A549 (cell line): Measurements from ENCODE around the gene DAO. TPM values are rescaled to one million over a fixed set of nuclear protein-coding genes. Genes with fewer than 3 reads are reported as not detected.

Experiments used
- ATAC-seq, 2 experiments: fragments of 200-7000 bp in 1 of 2; fragments of >200 bp in 1 of 2; cut with Nextera tagmentation in 1 of 2; cut with Tn5 transposase in 1 of 2; 3 replicates each; pipeline versions ENCODE4 v1.8.0 to v1.9.1; 2018 to 2020; ENCODE audit warnings: mild to moderate bottlenecking in 1 of 2, moderate library complexity in 1 of 2
- CTCF ChIA-PET: fragments of 300-600 bp; sonication (Branson Sonifier 250); formaldehyde crosslinking; extraction: SDS; loops from one replicate; lab custom pipeline; 2021; ENCODE audit warnings: antibody characterized with exemption, inconsistent platforms; lab: Yijun Ruan, JAX
- POLR2A ChIA-PET: fragments of 350-600 bp; formaldehyde crosslinking; extraction: SDS; loops from one replicate; lab custom pipeline; 2021; ENCODE audit warnings: antibody characterized with exemption, inconsistent platforms; lab: Yijun Ruan, JAX
- DNase-seq, 2 experiments: peaks; one replicate each; pipeline versions ENCODE4 v3.0.0 to v3.0.0-alpha.2; 2011 to 2016; ENCODE audit warnings: low read depth in 1 of 2, low spot score in 1 of 2
- FAIRE-seq: peaks from 2 replicates; lab custom pipeline; 2011; peaks lifted over from hg19 to GRCh38; lab: Jason Lieb, UNC
- H3K27ac ChIP-seq, 2 experiments: fragments of >200 bp; sonication (Bioruptor Twin); formaldehyde crosslinking; 3 replicates each; pipeline ENCODE4 v1.5.1; 2016 to 2017
- H3K4me1 ChIP-seq: fragments of >200 bp; sonication (Bioruptor Twin); formaldehyde crosslinking; 3 replicates; pipeline ENCODE4 v1.6.1; 2016
- H3K4me2 ChIP-seq: fragments of >200 bp; sonication (Bioruptor Twin); formaldehyde crosslinking; 3 replicates; pipeline ENCODE4 v1.6.1; 2016
- H3K4me3 ChIP-seq: fragments of >200 bp; sonication (Bioruptor Twin); formaldehyde crosslinking; 3 replicates; pipeline ENCODE4 v1.5.1; 2016
- H3K9me3 ChIP-seq: fragments of >200 bp; sonication (Bioruptor Twin); formaldehyde crosslinking; 3 replicates; pipeline ENCODE4 v1.6.1; 2016
- CHD2 ChIP-seq: fragments of 150-350 bp; IDR thresholded peaks from 2 replicates; pipeline ENCODE4 v1.6.1; 2014; ENCODE audit warnings: low read length; ENCODE audit not compliant: partially characterized antibody
- EHF ChIP-seq: fragments of 250-450 bp; sonication (Bioruptor Pico); IDR thresholded peaks from 2 replicates; pipeline ENCODE4 v1.5.0; 2020; ENCODE audit warnings: mild to moderate bottlenecking
- ESRRA ChIP-seq: fragments of 150-350 bp; IDR thresholded peaks from 2 replicates; pipeline ENCODE4 v1.6.1; 2014; ENCODE audit warnings: mild to moderate bottlenecking, low read length, borderline replicate concordance
- FOSL2 ChIP-seq, 2 experiments: fragments of 450-650 bp in 1 of 2; fragments of >200 bp in 1 of 2; sonication (Bioruptor Twin) in 1 of 2; formaldehyde crosslinking; IDR thresholded peaks; 2 replicates each; pipeline versions ENCODE4 v1.5.0 to v1.6.1; 2016 to 2020; ENCODE audit warnings: mild to moderate bottlenecking in 1 of 2, moderate library complexity in 1 of 2
- HDAC2 ChIP-seq: fragments of 200-600 bp; sonication (generic); IDR thresholded peaks from 2 replicates; pipeline ENCODE4 v1.6.1; 2016
- HMGXB4 ChIP-seq: fragments of 250-450 bp; sonication (Bioruptor Pico); IDR thresholded peaks from 2 replicates; pipeline ENCODE4 v1.5.0; 2021; ENCODE audit warnings: mild to moderate bottlenecking, moderate library complexity, borderline replicate concordance
- HOXB13 ChIP-seq: fragments of 250-450 bp; sonication (Bioruptor Pico); IDR thresholded peaks from 2 replicates; pipeline ENCODE4 v1.5.0; 2020; ENCODE audit warnings: low read depth, mild to moderate bottlenecking, moderate library complexity
- JUNB ChIP-seq: fragments of >200 bp; sonication (Bioruptor Twin); formaldehyde crosslinking; IDR thresholded peaks from 2 replicates; pipeline ENCODE4 v1.6.1; 2016
- MYC ChIP-seq: IDR thresholded peaks from 2 replicates; pipeline ENCODE4 v1.6.1; 2012; ENCODE audit warnings: mild to moderate bottlenecking, inconsistent platforms, low read length, improper control_type of control experiment, borderline replicate concordance
- NFE2L2 ChIP-seq: fragments of 150-350 bp; conservative IDR thresholded peaks from 2 replicates; pipeline ENCODE4 v1.6.1; 2014; ENCODE audit warnings: low read length
- NR3C1 ChIP-seq: fragments of >200 bp; sonication (Bioruptor Twin); formaldehyde crosslinking; IDR thresholded peaks from 3 replicates; pipeline ENCODE4 v1.6.1; 2017
- POLR2AphosphoS2 ChIP-seq: conservative IDR thresholded peaks from 2 replicates; pipeline ENCODE4 v1.6.1; 2012; ENCODE audit warnings: low read length, improper control_type of control experiment, inconsistent platforms
- RARB ChIP-seq: fragments of 250-450 bp; sonication (Bioruptor Pico); IDR thresholded peaks from 2 replicates; pipeline ENCODE4 v1.8.0; 2021; ENCODE audit warnings: mild to moderate bottlenecking, moderate library complexity
- RCOR1 ChIP-seq: fragments of 150-350 bp; IDR thresholded peaks from 2 replicates; pipeline ENCODE4 v1.6.1; 2014; ENCODE audit warnings: antibody characterized with exemption, low read length, low read depth
- RFX5 ChIP-seq: fragments of 450-650 bp; IDR thresholded peaks from 2 replicates; pipeline ENCODE4 v1.7.1; 2014; ENCODE audit warnings: antibody characterized with exemption, mild to moderate bottlenecking, moderate library complexity
- SREBF2 ChIP-seq: fragments of 450-650 bp; IDR thresholded peaks from 2 replicates; pipeline ENCODE4 v1.6.1; 2014; ENCODE audit warnings: mild to moderate bottlenecking, moderate library complexity
- ZNF302 ChIP-seq: fragments of 250-450 bp; sonication (Bioruptor Pico); IDR thresholded peaks from 2 replicates; pipeline ENCODE4 v1.9.0; 2021; ENCODE audit warnings: inconsistent platforms, mild to moderate bottlenecking, moderate library complexity
- WGBS: methylation state at CpG from one replicate; pipeline ENCODE4 v1.1.6; 2017; ENCODE audit errors: missing lambda C conversion rate; 5-methylcytosine and 5-hydroxymethylcytosine counted together
- polyA plus RNA-seq, 4 experiments: library from polyadenylated mRNA; depleted of rRNA in 3 of 4; stranded (reverse); fragments of >200 nt; fragmentation: RNase III in 1 of 4; extraction: RNeasy Plus Mini Kit Qiagen cat#74134 plus additional on column Dnase treatment in 1 of 4; gene quantifications; 2 replicates in 3 of 4; 3 replicates in 1 of 4; pipeline ENCODE4 v1.2.3, GENCODE V29; 2011 to 2017
- TF ChIP-seq, protein P1 (sequence below): IDR thresholded peaks from 2 replicates; pipeline ENCODE4 v1.6.1; 2012
- TF ChIP-seq, protein P2 (sequence below): IDR thresholded peaks from 2 replicates; pipeline ENCODE4 v1.6.1; 2012; ENCODE audit warnings: low read depth, borderline replicate concordance

Gene DAO
- polyA plus RNA-seq, 2 of the 4 experiments (the other 2 are of a cell fraction): not detected

- no peaks in the 10 kb centered on the region for H3K9me3 ChIP-seq
- no peak for TF ChIP-seq POLR2AphosphoS2
- no peak for TF ChIP-seq RARB (CRISPR knock-in tag)
- TF ChIP-seq EHF: no peak
- no peak for TF ChIP-seq JUNB
- no peak for TF ChIP-seq SREBF2
- no peak for TF ChIP-seq MYC
- TF ChIP-seq RFX5: no peak
- no peak for TF ChIP-seq NR3C1
- TF ChIP-seq HMGXB4 (CRISPR knock-in tag): no peak
- no peak for TF ChIP-seq ZNF302 (CRISPR knock-in tag)
- TF ChIP-seq, all 56 proteins: peak for 0
- Histone ChIP-seq H3K4me3 (no peak overlapping the region), H3K27ac (no peak overlapping the region), H3K4me2 (no peak overlapping the region), H3K4me1 (0 out of 3 replicates have a peak, but pooled peaks cover 5% of the 10 kb centered on the region)
- 52% methylated on average over 3 of the region's 3 CpGs for WGBS
- POLR2A ChIA-PET: no interaction called here
- no peak for FAIRE-seq
- no peak for ATAC-seq
- CTCF ChIA-PET: interaction anchor here (1.6 to 2.6 kb wide), 2 partner anchors 8 to 75 kb away, joined by 5 to 12 read pairs; no protein-coding TSS in a partner anchor
- no peak for DNase-seq
Measured at GRCh38 chr12:108875682-108876361, 4.1 kb upstream of the DAO start.

GRCh38 chr12:108876550-108876949, 3.3 kb upstream of the DAO start:
- POLR2A ChIA-PET: no interaction called here

GRCh38 chr12:108881953-108882352, 2.1 kb downstream of the DAO start:
- WGBS: 58% methylated on average over 3 of the region's 3 CpGs
- FAIRE-seq (no peak), ATAC-seq (no peak), DNase-seq (no peak)
- no peaks in the 10 kb centered on the region for H3K9me3 ChIP-seq
- CTCF ChIA-PET: interaction anchor here (0.9 to 1.1 kb wide), 2 partner anchors 8 to 69 kb away, joined by 3 to 6 read pairs; no protein-coding TSS in a partner anchor
- H3K4me1 ChIP-seq: no peaks in the 10 kb centered on the region
- POLR2A ChIA-PET: no interaction called here
- no peak overlapping the region for H3K4me2 ChIP-seq
- H3K27ac ChIP-seq: no peak overlapping the region
- TF ChIP-seq ESRRA (no peak), NFE2L2 (no peak), ZNF302 (CRISPR knock-in tag) (no peak)
- no peak overlapping the region for H3K4me3 ChIP-seq

More at GRCh38 chr12:108876550-108876949, 3.3 kb upstream of the DAO start:
- H3K4me2 ChIP-seq: no peak overlapping the region
- WGBS: 80% methylated on average over 3 of the region's 3 CpGs
- TF ChIP-seq, protein P1, sequence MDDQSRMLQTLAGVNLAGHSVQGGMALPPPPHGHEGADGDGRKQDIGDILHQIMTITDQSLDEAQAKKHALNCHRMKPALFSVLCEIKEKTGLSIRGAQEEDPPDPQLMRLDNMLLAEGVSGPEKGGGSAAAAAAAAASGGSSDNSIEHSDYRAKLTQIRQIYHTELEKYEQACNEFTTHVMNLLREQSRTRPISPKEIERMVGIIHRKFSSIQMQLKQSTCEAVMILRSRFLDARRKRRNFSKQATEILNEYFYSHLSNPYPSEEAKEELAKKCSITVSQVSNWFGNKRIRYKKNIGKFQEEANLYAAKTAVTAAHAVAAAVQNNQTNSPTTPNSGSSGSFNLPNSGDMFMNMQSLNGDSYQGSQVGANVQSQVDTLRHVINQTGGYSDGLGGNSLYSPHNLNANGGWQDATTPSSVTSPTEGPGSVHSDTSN: no peak
- TF ChIP-seq HDAC2 (no peak), RCOR1 (no peak), FOSL2 (IDR thresholded peaks at IDR 0.05) (no peak), FOSL2 (CRISPR knock-in tag; IDR thresholded peaks at IDR 0.05) (no peak), RARB (CRISPR knock-in tag) (no peak), CHD2 (no peak), HOXB13 (CRISPR knock-in tag) (no peak)
- TF ChIP-seq, protein P2, sequence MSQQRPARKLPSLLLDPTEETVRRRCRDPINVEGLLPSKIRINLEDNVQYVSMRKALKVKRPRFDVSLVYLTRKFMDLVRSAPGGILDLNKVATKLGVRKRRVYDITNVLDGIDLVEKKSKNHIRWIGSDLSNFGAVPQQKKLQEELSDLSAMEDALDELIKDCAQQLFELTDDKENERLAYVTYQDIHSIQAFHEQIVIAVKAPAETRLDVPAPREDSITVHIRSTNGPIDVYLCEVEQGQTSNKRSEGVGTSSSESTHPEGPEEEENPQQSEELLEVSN: no peak
- TF ChIP-seq, all 56 proteins: peak for 0
- H3K9me3 ChIP-seq: no peaks in the 10 kb centered on the region
- no peaks in the 10 kb centered on the region for H3K4me1 ChIP-seq
- H3K27ac ChIP-seq: no peak overlapping the region
- DNase-seq (no peak), FAIRE-seq (no peak), ATAC-seq (no peak)
- no peak overlapping the region for H3K4me3 ChIP-seq
- CTCF ChIA-PET: interaction anchor here (0.9 to 1.6 kb wide), 2 partner anchors 34 to 74 kb away, joined by 3 to 5 read pairs; no protein-coding TSS in a partner anchor
